GM18951 (cell line): ENCODE results near the gene BCR.
"Not testable (repeated sequence)": the region's sequence is repeated elsewhere in the genome, so short reads cannot be mapped to it uniquely, and the experiment has no call there.

Experiments
- POLR2A ChIP-seq: IDR thresholded peaks from 4 replicates; pipeline ENCODE4 v1.6.1; 2011; ENCODE audit warnings: mild to moderate bottlenecking; ENCODE audit not compliant: insufficient read length, insufficient read depth; ENCODE audit errors: extremely low read depth
- in situ Hi-C: fragments of 300-500 bp; cut with MboI; formaldehyde crosslinking; loops from one replicate; pipeline ENCODE4 v1.12.0; 2022; ENCODE audit warnings: low sequenced_read_pairs, mixed read lengths, inconsistent platforms; ENCODE audit not compliant: unreplicated experiment

BCR gene

GRCh38 chr22:23180301-23180892 is at the start of gene BCR:
TSS of gene BCR (plus strand) at chr22:23180509. CDS start at chr22:23180961, 452 bp downstream.
- peak; percentile 34 for TF ChIP-seq POLR2A
- in situ Hi-C loops: no loop called here

- in situ Hi-C loops: no loop called here
- TF ChIP-seq POLR2A: no peak
These were observed 49.6 kb upstream of the BCR start for GRCh38 chr22:23130697-23131096.

- no peak for TF ChIP-seq POLR2A
- in situ Hi-C loops: no loop called here
These were observed 48.4 kb upstream of the BCR start for GRCh38 chr22:23131931-23132330.

- in situ Hi-C loops: no loop called here
- TF ChIP-seq POLR2A: no peak
These were observed 47.8 kb upstream of the BCR start for GRCh38 chr22:23132376-23133091.

GRCh38 chr22:23133922-23134321 is 46.4 kb upstream of the BCR start:
- in situ Hi-C loops: no loop called here
- no peak for TF ChIP-seq POLR2A

GRCh38 chr22:23136991-23137390 is 43.3 kb upstream of the BCR start:
- in situ Hi-C loops: not testable (repeated sequence)
- TF ChIP-seq POLR2A: peak; percentile 31

- in situ Hi-C loops: no loop called here
- no peak for TF ChIP-seq POLR2A
These were observed 42.8 kb upstream of the BCR start for GRCh38 chr22:23137468-23137867.

GRCh38 chr22:23137905-23138561 is 42.3 kb upstream of the BCR start:
- in situ Hi-C loops: no loop called here

GRCh38 chr22:23138584-23139435 is 41.5 kb upstream of the BCR start:
- in situ Hi-C loops: no loop called here
- no peak for TF ChIP-seq POLR2A

More at GRCh38 chr22:23137905-23138561, 42.3 kb upstream of the BCR start:
- peak; percentile 33 for TF ChIP-seq POLR2A

GRCh38 chr22:23140385-23140784 is 39.9 kb upstream of the BCR start:
- in situ Hi-C loops: no loop called here
- TF ChIP-seq POLR2A: no peak

GRCh38 chr22:23142546-23143105 is 37.7 kb upstream of the BCR start:
- TF ChIP-seq POLR2A: no peak
- in situ Hi-C loops: no loop called here

- TF ChIP-seq POLR2A: no peak
- in situ Hi-C loops: no loop called here
These were observed 37.2 kb upstream of the BCR start for GRCh38 chr22:23143119-23143518.

GRCh38 chr22:23144432-23144831 is 35.9 kb upstream of the BCR start:
- in situ Hi-C loops: no loop called here
- no peak for TF ChIP-seq POLR2A
